ENCODE measurements around the gene RAPGEF5. TPM values are rescaled to one million over a fixed set of nuclear protein-coding genes. Genes with fewer than 3 reads are reported as not detected.

RAPGEF5 gene
- total RNA-seq, 4 donors from 2014 or later = 7.4 to 16.2 (median 12.1) TPM

DNA sequence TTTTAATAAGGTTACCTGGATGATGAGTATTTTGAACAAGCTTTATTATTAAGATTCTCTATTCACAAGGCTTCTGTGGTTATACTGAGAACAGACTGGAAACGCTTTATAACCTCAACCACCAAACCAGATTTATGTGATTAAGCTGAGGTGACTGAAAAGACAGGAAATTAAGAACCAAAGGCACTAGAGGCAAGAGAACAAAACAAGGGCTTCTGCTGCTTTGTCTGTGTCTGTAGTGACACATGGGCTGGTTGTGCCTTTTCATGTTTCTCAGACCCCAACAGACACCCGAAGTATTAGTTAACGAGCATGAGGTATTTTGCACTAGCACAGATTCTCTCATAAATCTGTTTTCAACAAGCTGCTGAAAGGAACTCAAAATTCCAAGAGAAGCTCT, 64.4 kb downstream of the RAPGEF5 start:
- Histone ChIP-seq H3K27ac (no peak overlapping the region), H3K36me3 (no peaks in the 10 kb centered on the region), H3K4me3 (no peak overlapping the region), H3K4me1 (no peaks in the 10 kb centered on the region), H3K27me3 (no peaks in the 10 kb centered on the region), H3K9me3 (no peaks in the 10 kb centered on the region)
- in situ Hi-C loops (cut with MboI; ENCODE audit: low sequenced_read_pairs in 4 of 4) (loop anchor here in 1 of 4 donors (25.0 kb wide), 1 partner anchor 180 kb away; no protein-coding TSS in a partner anchor), intact Hi-C loops (cut with DNase I; ENCODE audit: low total_unique reads) (loop anchor here (10.0 kb wide), 1 partner anchor 178 kb away; no protein-coding TSS in a partner anchor)
- TF ChIP-seq POLR2A (IDR thresholded peaks at IDR 0.05) = no peak
- TF ChIP-seq, protein P1, sequence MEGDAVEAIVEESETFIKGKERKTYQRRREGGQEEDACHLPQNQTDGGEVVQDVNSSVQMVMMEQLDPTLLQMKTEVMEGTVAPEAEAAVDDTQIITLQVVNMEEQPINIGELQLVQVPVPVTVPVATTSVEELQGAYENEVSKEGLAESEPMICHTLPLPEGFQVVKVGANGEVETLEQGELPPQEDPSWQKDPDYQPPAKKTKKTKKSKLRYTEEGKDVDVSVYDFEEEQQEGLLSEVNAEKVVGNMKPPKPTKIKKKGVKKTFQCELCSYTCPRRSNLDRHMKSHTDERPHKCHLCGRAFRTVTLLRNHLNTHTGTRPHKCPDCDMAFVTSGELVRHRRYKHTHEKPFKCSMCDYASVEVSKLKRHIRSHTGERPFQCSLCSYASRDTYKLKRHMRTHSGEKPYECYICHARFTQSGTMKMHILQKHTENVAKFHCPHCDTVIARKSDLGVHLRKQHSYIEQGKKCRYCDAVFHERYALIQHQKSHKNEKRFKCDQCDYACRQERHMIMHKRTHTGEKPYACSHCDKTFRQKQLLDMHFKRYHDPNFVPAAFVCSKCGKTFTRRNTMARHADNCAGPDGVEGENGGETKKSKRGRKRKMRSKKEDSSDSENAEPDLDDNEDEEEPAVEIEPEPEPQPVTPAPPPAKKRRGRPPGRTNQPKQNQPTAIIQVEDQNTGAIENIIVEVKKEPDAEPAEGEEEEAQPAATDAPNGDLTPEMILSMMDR (IDR thresholded peaks at IDR 0.05 in 4 of 5, conservative IDR thresholded peaks at IDR 0.05 in 1 of 5) = no peak
- ATAC-seq (no peak), DNase-seq (no peak)

DNA sequence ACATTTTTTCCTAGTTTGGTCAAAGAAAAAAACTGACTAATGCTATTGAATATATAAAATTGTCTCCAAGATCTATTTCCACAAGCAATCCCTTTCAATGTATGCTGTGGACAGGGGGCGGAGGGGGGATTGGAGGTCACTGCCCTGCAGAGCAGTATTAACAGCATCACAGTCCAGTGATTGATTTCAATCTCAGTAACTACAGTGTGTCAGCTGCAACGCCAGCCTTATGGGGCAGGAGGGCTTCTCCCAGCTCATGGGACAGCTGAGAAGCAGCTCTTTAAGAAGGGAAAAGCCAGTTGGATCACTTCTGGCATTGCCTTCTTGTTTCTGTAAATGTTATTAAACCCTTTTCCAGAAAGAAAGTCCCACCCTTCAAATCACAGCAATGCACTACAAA, 65.0 kb downstream of the RAPGEF5 start:
- Histone ChIP-seq H3K36me3 (no peaks in the 10 kb centered on the region), H3K27ac (no peak overlapping the region), H3K4me1 (no peaks in the 10 kb centered on the region), H3K9me3 (no peaks in the 10 kb centered on the region), H3K27me3 (no peaks in the 10 kb centered on the region), H3K4me3 (no peak overlapping the region)
- in situ Hi-C loops (cut with MboI; ENCODE audit: low sequenced_read_pairs in 4 of 4) = loop anchor here in 1 of 4 donors (25.0 kb wide), 1 partner anchor 180 kb away; no protein-coding TSS in a partner anchor
- no peak for DNase-seq
- intact Hi-C loops (cut with DNase I; ENCODE audit: low total_unique reads) = loop anchor here (10.0 kb wide), 1 partner anchor 177 kb away; no protein-coding TSS in a partner anchor
- TF ChIP-seq POLR2A (IDR thresholded peaks at IDR 0.05) = no peak
- TF ChIP-seq, protein P1 (IDR thresholded peaks at IDR 0.05 in 4 of 5, conservative IDR thresholded peaks at IDR 0.05 in 1 of 5) = no peak
- ATAC-seq = no peak

DNA sequence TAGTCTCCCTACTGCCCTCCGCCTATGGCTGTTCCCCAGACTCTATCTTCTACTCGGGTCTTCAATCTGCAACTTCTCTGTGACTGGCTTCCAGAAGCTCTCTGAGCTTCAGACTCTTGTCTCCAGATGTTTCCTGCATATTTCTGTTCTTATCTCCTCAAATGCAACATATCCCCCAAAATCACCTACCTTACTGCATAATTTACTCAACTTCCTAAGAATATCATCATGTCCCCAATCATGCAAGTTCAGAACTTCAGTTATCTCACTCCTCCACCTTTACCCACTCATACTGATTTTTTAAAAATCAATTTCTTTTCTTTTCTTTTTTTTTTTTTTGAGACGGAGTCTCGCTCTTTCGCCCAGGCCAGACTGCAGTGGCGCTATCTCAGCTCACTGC, 68.8 kb downstream of the RAPGEF5 start:
- DNase-seq = no peak
- intact Hi-C loops (cut with DNase I; ENCODE audit: low total_unique reads) = no loop called here

DNA sequence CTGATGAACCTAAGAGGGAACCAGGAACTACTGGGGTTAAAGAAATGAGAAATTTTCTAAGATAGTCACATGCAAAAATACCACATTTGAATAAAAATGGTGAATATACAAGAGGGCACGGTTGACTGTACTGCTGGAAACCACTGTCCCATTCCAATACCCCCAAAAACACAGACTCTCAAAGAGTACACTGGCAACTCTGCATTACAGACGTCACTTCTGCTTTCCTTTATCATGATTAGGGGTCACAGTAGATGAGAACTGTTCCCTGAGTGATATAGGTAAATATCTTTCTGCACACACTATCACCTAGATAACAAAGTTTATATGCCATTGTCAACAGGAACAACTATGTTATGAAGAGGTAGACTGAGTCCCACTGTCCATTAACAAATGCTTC, 69.5 kb downstream of the RAPGEF5 start:
- no peak for DNase-seq
- H3K27ac ChIP-seq = no peak overlapping the region
- H3K36me3 ChIP-seq = no peaks in the 10 kb centered on the region
- intact Hi-C loops (cut with DNase I; ENCODE audit: low total_unique reads) (no loop called here), in situ Hi-C loops (cut with MboI; ENCODE audit: low sequenced_read_pairs in 4 of 4) (loop anchor here in 1 of 4 donors (25.0 kb wide), 1 partner anchor 175 kb away; no protein-coding TSS in a partner anchor)
- no peaks in the 10 kb centered on the region for H3K9me3 ChIP-seq
- H3K27me3 ChIP-seq = no peaks in the 10 kb centered on the region
- H3K4me1 ChIP-seq = no peaks in the 10 kb centered on the region
- no peak overlapping the region for H3K4me3 ChIP-seq
- ATAC-seq = no peak
- TF ChIP-seq POLR2A (IDR thresholded peaks at IDR 0.05) = no peak
- TF ChIP-seq, protein P1 (IDR thresholded peaks at IDR 0.05 in 4 of 5, conservative IDR thresholded peaks at IDR 0.05 in 1 of 5) = no peak

More for the DNA sequence above, 68.8 kb downstream of the RAPGEF5 start:
- H3K36me3 ChIP-seq = no peaks in the 10 kb centered on the region
- no peaks in the 10 kb centered on the region for H3K27me3 ChIP-seq
- no peak overlapping the region for H3K4me3 ChIP-seq
- in situ Hi-C loops (cut with MboI; ENCODE audit: low sequenced_read_pairs in 4 of 4) = loop anchor here in 1 of 4 donors (25.0 kb wide), 1 partner anchor 176 kb away; no protein-coding TSS in a partner anchor
- H3K9me3 ChIP-seq = no peaks in the 10 kb centered on the region
- no peak for ATAC-seq
- no peaks in the 10 kb centered on the region for H3K4me1 ChIP-seq
- H3K27ac ChIP-seq = no peak overlapping the region
- TF ChIP-seq POLR2A (IDR thresholded peaks at IDR 0.05) = no peak
- TF ChIP-seq, protein P1 (IDR thresholded peaks at IDR 0.05 in 4 of 5, conservative IDR thresholded peaks at IDR 0.05 in 1 of 5) = no peak

DNA sequence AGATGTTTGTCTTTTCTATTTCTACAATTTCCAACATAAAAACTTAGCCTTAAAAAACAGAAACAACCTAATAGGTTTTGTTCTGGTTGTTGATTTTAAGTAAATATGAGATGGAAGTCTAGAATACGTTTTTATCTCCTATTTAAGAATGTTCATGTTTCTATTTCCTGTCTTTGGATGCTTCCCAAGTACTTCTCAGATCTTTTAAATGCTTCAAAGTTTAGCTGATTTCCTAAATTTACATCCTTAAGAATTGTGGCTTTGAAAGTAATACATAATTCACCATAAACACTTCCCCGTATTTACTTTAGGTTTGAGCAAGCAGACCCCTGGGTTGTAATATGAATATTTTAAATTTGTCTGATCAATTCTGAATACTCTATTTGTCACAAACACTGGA, 70.5 kb downstream of the RAPGEF5 start:
- no peak for DNase-seq
- in situ Hi-C loops (cut with MboI; ENCODE audit: low sequenced_read_pairs in 4 of 4) (loop anchor here in 1 of 4 donors (25.0 kb wide), 1 partner anchor 174 kb away; no protein-coding TSS in a partner anchor), intact Hi-C loops (cut with DNase I; ENCODE audit: low total_unique reads) (no loop called here)
- no peak for ATAC-seq
- H3K4me3 ChIP-seq = no peak overlapping the region
- H3K27me3 ChIP-seq = no peaks in the 10 kb centered on the region
- no peaks in the 10 kb centered on the region for H3K9me3 ChIP-seq
- TF ChIP-seq POLR2A (IDR thresholded peaks at IDR 0.05) = no peak
- TF ChIP-seq, protein P1 (IDR thresholded peaks at IDR 0.05 in 4 of 5, conservative IDR thresholded peaks at IDR 0.05 in 1 of 5) = no peak
- no peaks in the 10 kb centered on the region for H3K4me1 ChIP-seq
- H3K36me3 ChIP-seq = no peaks in the 10 kb centered on the region
- H3K27ac ChIP-seq = no peak overlapping the region

Measured in gastrocnemius medialis (tissue), 4 donors.